Stomach (tissue), 4 donors: ENCODE results near the gene FNDC3B.

Experiments
- EP300 ChIP-seq: sonication (generic); formaldehyde crosslinking; IDR thresholded peaks from one replicate; pipeline ENCODE4 v1.6.1; 2017; ENCODE audit warnings: antibody characterized with exemption
- POLR2A ChIP-seq, 4 donors: fragments of 450-650 bp; IDR thresholded peaks; one replicate each; pipeline ENCODE4 v1.6.1; 2016; ENCODE audit warnings: antibody characterized with exemption in 4 of 4, control low read depth in 2 of 4, mild to moderate bottlenecking in 1 of 4, moderate library complexity in 1 of 4
- POLR2AphosphoS5 ChIP-seq, 3 donors: sonication (generic); formaldehyde crosslinking; IDR thresholded peaks; one replicate each; pipeline ENCODE4 v1.6.1; 2016; ENCODE audit warnings: antibody characterized with exemption in 3 of 3
- TF ChIP-seq, protein P1 (sequence below), 7 experiments: fragments of 450-650 bp in 4 of 7; fragments of 200-600 bp in 3 of 7; sonication (generic) in 3 of 7; IDR thresholded peaks; one replicate each; pipeline ENCODE4 v1.5.1; 2016 to 2019; ENCODE audit warnings: antibody characterized with exemption in 7 of 7, control low read depth in 2 of 7, mild to moderate bottlenecking in 1 of 7

DNA sequence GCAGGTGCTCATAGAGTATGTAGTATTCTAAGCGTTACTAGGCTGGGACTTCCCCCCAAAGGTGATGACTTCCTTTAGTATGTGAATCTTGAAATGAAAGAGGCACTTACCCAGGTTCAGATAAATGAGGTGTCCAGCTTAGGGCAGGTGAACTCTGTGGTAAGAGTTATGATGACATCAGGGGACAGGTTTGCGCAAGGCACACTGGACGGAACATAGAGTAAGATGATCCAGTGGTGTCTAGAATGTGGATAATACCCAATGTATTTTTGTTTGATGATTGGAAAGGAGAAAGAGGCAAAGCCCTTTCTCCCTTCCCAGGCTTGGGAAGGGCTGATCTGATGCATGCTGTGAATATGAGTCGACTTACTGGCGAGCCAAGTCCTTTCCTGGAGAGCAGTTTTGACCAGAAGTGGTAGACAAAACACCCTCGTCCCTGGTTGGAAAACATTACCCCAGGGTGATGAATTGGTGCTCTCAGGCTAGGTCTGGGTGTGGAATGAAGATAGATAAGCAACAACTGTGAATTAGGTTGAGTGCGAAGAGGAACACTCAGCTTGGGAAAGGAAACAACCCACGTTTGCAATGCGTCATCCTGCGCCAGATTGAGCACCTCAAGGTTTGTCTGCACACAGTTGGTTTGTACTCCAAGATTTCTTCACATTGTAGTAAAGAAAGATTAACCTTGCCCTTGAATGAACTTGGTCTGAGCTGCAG, 284.7 kb downstream of the FNDC3B start:
- TF ChIP-seq EP300, result no peak
- TF ChIP-seq, protein P1, sequence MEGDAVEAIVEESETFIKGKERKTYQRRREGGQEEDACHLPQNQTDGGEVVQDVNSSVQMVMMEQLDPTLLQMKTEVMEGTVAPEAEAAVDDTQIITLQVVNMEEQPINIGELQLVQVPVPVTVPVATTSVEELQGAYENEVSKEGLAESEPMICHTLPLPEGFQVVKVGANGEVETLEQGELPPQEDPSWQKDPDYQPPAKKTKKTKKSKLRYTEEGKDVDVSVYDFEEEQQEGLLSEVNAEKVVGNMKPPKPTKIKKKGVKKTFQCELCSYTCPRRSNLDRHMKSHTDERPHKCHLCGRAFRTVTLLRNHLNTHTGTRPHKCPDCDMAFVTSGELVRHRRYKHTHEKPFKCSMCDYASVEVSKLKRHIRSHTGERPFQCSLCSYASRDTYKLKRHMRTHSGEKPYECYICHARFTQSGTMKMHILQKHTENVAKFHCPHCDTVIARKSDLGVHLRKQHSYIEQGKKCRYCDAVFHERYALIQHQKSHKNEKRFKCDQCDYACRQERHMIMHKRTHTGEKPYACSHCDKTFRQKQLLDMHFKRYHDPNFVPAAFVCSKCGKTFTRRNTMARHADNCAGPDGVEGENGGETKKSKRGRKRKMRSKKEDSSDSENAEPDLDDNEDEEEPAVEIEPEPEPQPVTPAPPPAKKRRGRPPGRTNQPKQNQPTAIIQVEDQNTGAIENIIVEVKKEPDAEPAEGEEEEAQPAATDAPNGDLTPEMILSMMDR (IDR thresholded peaks at IDR 0.05), result no peak
- peak in 2 of 3 donors; percentile 6 to 38 for TF ChIP-seq POLR2AphosphoS5 (IDR thresholded peaks at IDR 0.05)
- no peak for TF ChIP-seq POLR2A (IDR thresholded peaks at IDR 0.05)
